ENCODE data around the gene MZB1.

- TF ChIP-seq GABPB1 (CRISPR knock-in tag; IDR thresholded peaks at IDR 0.05): no peak
- TF ChIP-seq ESRRA (CRISPR knock-in tag; IDR thresholded peaks at IDR 0.05; ENCODE audit: borderline replicate concordance): no peak
- no peak for TF ChIP-seq ZBTB43 (CRISPR knock-in tag; IDR thresholded peaks at IDR 0.05)
- TF ChIP-seq CTCF (IDR thresholded peaks at IDR 0.05): no peak
- no peak for TF ChIP-seq ZNF425 (CRISPR knock-in tag; conservative IDR thresholded peaks at IDR 0.05)
- TF ChIP-seq ARID4B (CRISPR knock-in tag; IDR thresholded peaks at IDR 0.05; ENCODE audit: borderline replicate concordance): no peak
- no peak for TF ChIP-seq CBFB (CRISPR knock-in tag; IDR thresholded peaks at IDR 0.05; ENCODE audit: low read depth)
- no peak for TF ChIP-seq MAX (CRISPR knock-in tag; IDR thresholded peaks at IDR 0.05)
- TF ChIP-seq JUN (CRISPR knock-in tag; IDR thresholded peaks at IDR 0.05): no peak
- TF ChIP-seq STAT6 (CRISPR knock-in tag; conservative IDR thresholded peaks at IDR 0.05; ENCODE audit: low read depth): no peak
Measured at GRCh38 chr5:139430015-139430414, 40.3 kb upstream of the MZB1 start.

Measured in WTC11 (cell line).